ENCODE measurements around the gene CD164.
"Not testable (repeated sequence)": the region's sequence is repeated elsewhere in the genome, so short reads cannot be mapped to it uniquely, and the experiment has no call there.

Gene CD164

DNA sequence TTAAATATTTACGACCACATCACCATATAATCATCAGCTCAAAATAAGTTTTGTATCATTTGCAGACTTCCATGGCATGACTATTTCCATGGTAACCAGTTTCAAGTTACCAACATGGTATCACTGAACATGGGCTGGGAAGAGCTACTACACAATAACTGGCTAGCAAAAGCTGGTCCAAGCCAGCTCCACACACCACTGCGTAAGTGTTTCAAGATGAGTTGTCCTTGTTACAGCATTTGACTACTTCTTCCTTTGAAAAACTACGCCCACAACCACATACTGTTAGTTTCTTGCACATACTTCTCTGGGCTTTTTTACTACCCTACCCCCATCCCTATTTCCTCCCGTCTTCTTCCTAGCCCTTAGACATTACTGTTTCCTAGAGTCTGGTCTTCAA, 8.5 kb downstream of the CD164 start:
- DNase-seq (ENCODE audit: low spot score) = peak; percentile 55
- TF ChIP-seq, protein P1, sequence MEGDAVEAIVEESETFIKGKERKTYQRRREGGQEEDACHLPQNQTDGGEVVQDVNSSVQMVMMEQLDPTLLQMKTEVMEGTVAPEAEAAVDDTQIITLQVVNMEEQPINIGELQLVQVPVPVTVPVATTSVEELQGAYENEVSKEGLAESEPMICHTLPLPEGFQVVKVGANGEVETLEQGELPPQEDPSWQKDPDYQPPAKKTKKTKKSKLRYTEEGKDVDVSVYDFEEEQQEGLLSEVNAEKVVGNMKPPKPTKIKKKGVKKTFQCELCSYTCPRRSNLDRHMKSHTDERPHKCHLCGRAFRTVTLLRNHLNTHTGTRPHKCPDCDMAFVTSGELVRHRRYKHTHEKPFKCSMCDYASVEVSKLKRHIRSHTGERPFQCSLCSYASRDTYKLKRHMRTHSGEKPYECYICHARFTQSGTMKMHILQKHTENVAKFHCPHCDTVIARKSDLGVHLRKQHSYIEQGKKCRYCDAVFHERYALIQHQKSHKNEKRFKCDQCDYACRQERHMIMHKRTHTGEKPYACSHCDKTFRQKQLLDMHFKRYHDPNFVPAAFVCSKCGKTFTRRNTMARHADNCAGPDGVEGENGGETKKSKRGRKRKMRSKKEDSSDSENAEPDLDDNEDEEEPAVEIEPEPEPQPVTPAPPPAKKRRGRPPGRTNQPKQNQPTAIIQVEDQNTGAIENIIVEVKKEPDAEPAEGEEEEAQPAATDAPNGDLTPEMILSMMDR (IDR thresholded peaks at IDR 0.05; ENCODE audit: extremely low read depth, missing control alignments) = no peak

DNA sequence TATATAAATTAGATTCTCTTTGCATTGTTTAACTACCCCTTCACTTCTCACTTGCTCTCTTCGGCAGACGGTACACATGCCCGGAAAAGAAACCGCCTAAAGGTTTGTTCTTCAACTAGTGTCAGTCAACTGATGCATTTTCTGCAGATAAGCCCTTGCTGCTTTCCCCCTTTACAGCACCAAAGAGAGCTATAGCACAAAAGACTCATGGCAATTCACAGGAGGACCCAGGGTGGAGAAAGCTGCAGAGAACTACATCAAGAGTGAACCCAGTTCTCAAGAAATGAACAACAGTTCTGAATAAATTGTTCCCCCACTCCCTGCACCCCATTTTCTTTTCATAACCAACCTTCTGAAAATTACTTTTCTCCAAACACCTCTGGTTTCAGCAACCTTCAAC, 8.9 kb downstream of the CD164 start:
- TF ChIP-seq, protein P1 (IDR thresholded peaks at IDR 0.05; ENCODE audit: extremely low read depth, missing control alignments) = no peak
- DNase-seq (ENCODE audit: low spot score) = no peak

- no peak for DNase-seq (ENCODE audit: low spot score)
- TF ChIP-seq, protein P1 (IDR thresholded peaks at IDR 0.05; ENCODE audit: extremely low read depth, missing control alignments) = no peak
These were observed 10.1 kb downstream of the CD164 start for GRCh38 chr6:109372130-109372529.

DNA sequence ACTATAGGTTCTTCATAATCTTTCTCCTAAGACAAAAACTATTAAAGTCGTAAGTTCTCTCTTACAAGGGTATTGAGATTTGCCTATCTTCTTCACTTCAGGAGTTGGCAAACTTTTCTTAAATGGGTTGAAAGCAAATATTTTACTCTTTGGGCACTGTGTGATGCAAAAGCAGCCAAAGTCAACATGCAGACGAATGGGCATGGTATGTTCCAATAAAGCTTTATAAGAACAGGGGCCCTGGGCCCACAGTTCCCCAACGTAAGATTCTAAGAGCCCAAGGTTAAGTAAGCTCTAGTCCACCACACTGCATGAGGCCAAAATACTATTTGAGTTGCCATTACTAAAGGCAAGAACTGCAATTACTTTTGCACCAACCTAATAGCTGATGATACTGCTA, 11.5 kb downstream of the CD164 start:
- TF ChIP-seq, protein P1 (IDR thresholded peaks at IDR 0.05; ENCODE audit: extremely low read depth, missing control alignments) = no peak
- DNase-seq (ENCODE audit: low spot score) = no peak

GRCh38 chr6:109370336-109370735, 11.9 kb downstream of the CD164 start:
- TF ChIP-seq, protein P1 (IDR thresholded peaks at IDR 0.05; ENCODE audit: extremely low read depth, missing control alignments) = no peak

GRCh38 chr6:109369728-109370127, 12.5 kb downstream of the CD164 start:
- TF ChIP-seq, protein P1 (IDR thresholded peaks at IDR 0.05; ENCODE audit: extremely low read depth, missing control alignments) = no peak
- DNase-seq (ENCODE audit: low spot score) = no peak

More at GRCh38 chr6:109370336-109370735, 11.9 kb downstream of the CD164 start:
- DNase-seq (ENCODE audit: low spot score) = no peak

- DNase-seq (ENCODE audit: low spot score) = not testable (repeated sequence)
These were observed 17.7 kb downstream of the CD164 start for GRCh38 chr6:109364382-109365078.

DNA sequence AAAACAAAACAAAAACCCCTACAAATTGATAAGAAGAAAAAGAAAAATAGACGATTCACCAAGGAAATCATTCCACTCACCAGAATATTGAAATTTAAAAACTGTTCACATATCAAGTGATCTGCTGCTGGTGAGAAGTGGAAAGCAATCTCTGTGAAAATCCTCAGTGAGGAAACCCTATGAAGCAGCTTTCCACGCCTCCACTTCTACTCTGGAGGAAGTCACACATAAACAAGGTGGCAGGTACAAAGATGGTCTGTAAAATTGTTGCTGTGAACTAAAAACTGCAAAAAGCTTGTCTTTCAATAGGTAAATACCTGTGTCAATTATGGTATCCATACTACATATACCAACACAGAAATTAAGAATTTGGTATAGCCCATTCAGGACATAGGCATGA, 18.5 kb downstream of the CD164 start:
- TF ChIP-seq, protein P1 (IDR thresholded peaks at IDR 0.05; ENCODE audit: extremely low read depth, missing control alignments) = no peak
- DNase-seq (ENCODE audit: low spot score) = no peak

Measured in GM20000 (cell line).